ENCODE results near the gene GPC6.

DNA sequence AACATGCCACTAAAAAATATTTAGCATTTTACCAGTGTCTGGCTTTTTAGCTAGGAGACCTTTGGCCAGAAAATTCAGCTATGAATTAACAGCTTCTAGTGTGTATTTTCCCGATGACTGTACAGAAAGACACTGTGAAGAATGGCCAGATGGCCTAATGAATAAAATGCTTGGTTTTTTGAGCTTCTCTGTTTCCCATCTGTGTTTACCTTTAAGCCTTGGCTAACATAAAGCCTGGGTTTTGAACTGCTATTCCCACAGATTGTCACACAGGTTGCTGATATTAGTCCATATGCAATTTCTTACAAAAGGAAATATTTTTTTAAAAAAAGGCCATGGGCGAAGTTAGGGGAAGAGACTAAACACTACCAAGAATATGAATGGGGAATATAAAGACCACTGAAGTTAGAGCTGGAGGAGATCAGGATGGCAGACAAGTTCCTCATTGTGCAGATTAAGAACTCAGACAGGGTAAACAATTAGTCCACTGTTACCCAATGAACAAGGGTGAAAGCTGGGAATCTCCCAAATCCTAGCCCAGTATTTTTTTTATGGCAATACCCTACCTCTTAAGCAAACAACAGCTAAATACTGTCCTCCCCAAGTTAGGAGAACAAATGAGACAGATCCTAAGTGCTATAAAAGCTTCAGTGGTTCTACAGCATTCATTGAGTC is 1157.8 kb downstream of the GPC6 start:
- TF ChIP-seq, protein P1, sequence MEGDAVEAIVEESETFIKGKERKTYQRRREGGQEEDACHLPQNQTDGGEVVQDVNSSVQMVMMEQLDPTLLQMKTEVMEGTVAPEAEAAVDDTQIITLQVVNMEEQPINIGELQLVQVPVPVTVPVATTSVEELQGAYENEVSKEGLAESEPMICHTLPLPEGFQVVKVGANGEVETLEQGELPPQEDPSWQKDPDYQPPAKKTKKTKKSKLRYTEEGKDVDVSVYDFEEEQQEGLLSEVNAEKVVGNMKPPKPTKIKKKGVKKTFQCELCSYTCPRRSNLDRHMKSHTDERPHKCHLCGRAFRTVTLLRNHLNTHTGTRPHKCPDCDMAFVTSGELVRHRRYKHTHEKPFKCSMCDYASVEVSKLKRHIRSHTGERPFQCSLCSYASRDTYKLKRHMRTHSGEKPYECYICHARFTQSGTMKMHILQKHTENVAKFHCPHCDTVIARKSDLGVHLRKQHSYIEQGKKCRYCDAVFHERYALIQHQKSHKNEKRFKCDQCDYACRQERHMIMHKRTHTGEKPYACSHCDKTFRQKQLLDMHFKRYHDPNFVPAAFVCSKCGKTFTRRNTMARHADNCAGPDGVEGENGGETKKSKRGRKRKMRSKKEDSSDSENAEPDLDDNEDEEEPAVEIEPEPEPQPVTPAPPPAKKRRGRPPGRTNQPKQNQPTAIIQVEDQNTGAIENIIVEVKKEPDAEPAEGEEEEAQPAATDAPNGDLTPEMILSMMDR (conservative IDR thresholded peaks at IDR 0.05) = no peak
- TF ChIP-seq ZFX (IDR thresholded peaks at IDR 0.05) = no peak
